ENCODE results near the gene PRR7. TPM values are rescaled to one million over a fixed set of nuclear protein-coding genes. Genes with fewer than 3 reads are reported as not detected.

PRR7 gene
- total RNA-seq, 1 donor from 2014 or later: 13.1 TPM

DNA sequence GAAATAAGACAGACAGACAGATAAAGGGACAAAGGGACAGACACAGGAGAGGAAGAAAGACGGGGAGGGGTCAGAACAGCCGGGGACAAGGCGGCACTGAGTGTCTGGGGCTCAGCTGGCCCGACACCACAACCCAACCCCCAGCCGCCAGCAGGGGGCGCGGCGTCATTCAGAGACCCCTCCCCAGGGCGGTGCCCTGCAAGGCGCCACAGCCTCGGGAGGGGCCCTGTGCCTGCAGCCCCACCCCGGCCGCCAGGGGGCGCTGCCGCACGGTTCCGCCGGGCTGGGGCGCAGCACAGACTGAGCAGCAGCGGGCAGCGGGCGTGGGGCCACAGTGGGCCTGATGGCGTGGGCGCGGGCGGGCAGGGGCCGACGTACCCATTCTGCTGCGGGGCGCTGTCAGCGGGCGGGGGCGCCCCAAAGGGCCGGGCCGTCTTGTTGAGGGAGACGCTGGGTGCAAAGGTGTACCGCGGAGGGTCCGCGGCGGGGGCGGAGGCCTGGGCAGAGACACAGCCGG, 44.9 kb downstream of the PRR7 start:
- H3K27ac Mint-ChIP-seq: no peak overlapping the region
- no peak overlapping the region for H3K4me3 Mint-ChIP-seq (ENCODE audit: low read depth)
- peaks cover 7% of the 10 kb centered on the region for H3K4me1 Mint-ChIP-seq (ENCODE audit: low read depth)
- DNase-seq (ENCODE audit: low spot score, unreplicated experiment): peak; percentile 60
- no peaks in the 10 kb centered on the region for H3K9me3 Mint-ChIP-seq (ENCODE audit: low read depth)
- TF ChIP-seq CTCF (IDR thresholded peaks at IDR 0.05; ENCODE audit: unreplicated experiment): peak; percentile 73
- H3K27me3 Mint-ChIP-seq: no peaks in the 10 kb centered on the region
- H3K36me3 Mint-ChIP-seq (ENCODE audit: insufficient read depth): peaks cover 18% of the 10 kb centered on the region

DNA sequence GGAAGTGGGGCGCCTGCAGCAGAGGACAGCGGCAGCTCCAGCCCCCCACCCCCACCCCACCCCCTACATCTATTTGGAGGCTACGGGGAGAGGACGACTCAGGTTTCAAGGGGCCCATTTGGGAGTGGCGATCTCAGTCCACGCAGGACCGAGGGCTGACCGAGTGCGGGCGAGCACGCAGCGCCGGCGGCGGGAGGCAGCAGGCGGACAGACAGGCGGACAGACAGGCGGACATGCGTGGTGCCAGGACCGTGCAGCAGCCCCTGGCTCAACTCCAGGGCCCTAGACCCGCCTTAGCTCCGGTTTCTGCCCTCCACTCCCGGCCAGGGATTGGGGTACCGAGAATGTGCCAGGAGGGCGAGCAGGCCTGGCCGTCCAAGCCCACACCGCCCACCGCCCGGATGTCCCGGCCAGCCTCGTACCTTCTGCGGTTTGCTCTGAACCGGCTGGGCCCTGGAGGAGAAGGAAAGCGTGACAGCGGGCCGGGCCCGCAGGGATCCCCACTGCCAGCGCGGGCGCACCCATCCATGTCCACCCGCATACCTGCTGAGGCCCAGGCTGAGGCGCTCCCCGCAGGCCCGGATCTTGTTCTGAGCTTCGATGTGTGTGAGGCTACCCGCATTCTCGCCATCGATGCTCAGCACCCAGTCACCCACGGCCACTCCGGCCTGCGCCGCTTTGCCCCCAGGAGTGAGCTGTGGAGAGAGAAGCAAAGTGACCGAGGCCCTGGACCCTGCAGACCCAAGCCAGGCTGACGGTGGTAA, 45.6 kb downstream of the PRR7 start:
- Mint-ChIP-seq H3K9me3 (ENCODE audit: low read depth) (no peaks in the 10 kb centered on the region), H3K4me3 (ENCODE audit: low read depth) (no peak overlapping the region), H3K4me1 (ENCODE audit: low read depth) (peaks cover 7% of the 10 kb centered on the region), H3K27me3 (no peaks in the 10 kb centered on the region), H3K27ac (peak overlapping the region; percentile 41), H3K36me3 (ENCODE audit: insufficient read depth) (peaks cover 16% of the 10 kb centered on the region)
- no peak for TF ChIP-seq CTCF (IDR thresholded peaks at IDR 0.05; ENCODE audit: unreplicated experiment)
- no peak for DNase-seq (ENCODE audit: low spot score, unreplicated experiment)

- peaks cover 8% of the 10 kb centered on the region for H3K4me1 Mint-ChIP-seq (ENCODE audit: low read depth)
- H3K4me3 Mint-ChIP-seq (ENCODE audit: low read depth): no peak overlapping the region
- no peak for TF ChIP-seq CTCF (IDR thresholded peaks at IDR 0.05; ENCODE audit: unreplicated experiment)
- H3K36me3 Mint-ChIP-seq (ENCODE audit: insufficient read depth): peaks cover 15% of the 10 kb centered on the region
- peak overlapping the region; percentile 41 for H3K27ac Mint-ChIP-seq
- H3K9me3 Mint-ChIP-seq (ENCODE audit: low read depth): no peaks in the 10 kb centered on the region
- peaks cover 2% of the 10 kb centered on the region for H3K27me3 Mint-ChIP-seq
- DNase-seq (ENCODE audit: low spot score, unreplicated experiment): no peak
Measured at GRCh38 chr5:177492841-177493240, 46.2 kb downstream of the PRR7 start.

DNA sequence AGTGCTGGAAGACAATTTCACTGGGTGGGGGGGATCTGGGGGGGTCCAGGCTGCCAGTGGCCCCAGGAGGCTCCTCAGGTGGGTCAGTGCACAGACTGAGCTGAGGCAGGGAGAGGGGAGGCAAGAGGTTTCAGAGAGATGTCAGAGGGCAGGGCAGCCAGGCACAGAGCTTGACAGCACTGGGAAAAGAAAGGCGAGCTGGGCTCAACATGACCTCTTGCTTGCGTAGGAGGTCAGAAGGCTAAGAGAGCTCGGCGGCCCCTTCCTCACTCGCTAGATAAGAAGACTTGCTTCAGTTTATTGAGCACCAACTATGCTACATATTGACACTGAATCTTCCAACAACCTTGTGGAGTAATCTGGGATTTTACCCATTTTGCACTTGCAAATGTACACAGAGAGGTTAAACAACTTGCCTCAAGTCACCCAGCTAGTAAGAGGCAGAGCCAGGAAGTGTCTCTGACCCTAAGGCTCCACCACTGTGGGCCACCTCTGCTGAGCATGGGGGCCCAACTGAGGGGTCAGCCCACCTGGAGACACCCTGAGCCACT, 47.3 kb downstream of the PRR7 start:
- Mint-ChIP-seq H3K27me3 (peaks cover 12% of the 10 kb centered on the region), H3K4me3 (ENCODE audit: low read depth) (no peak overlapping the region), H3K27ac (no peak overlapping the region), H3K36me3 (ENCODE audit: insufficient read depth) (peaks cover 10% of the 10 kb centered on the region), H3K4me1 (ENCODE audit: low read depth) (peaks cover 14% of the 10 kb centered on the region), H3K9me3 (ENCODE audit: low read depth) (no peaks in the 10 kb centered on the region)
- TF ChIP-seq CTCF (IDR thresholded peaks at IDR 0.05; ENCODE audit: unreplicated experiment): no peak
- DNase-seq (ENCODE audit: low spot score, unreplicated experiment): no peak

DNA sequence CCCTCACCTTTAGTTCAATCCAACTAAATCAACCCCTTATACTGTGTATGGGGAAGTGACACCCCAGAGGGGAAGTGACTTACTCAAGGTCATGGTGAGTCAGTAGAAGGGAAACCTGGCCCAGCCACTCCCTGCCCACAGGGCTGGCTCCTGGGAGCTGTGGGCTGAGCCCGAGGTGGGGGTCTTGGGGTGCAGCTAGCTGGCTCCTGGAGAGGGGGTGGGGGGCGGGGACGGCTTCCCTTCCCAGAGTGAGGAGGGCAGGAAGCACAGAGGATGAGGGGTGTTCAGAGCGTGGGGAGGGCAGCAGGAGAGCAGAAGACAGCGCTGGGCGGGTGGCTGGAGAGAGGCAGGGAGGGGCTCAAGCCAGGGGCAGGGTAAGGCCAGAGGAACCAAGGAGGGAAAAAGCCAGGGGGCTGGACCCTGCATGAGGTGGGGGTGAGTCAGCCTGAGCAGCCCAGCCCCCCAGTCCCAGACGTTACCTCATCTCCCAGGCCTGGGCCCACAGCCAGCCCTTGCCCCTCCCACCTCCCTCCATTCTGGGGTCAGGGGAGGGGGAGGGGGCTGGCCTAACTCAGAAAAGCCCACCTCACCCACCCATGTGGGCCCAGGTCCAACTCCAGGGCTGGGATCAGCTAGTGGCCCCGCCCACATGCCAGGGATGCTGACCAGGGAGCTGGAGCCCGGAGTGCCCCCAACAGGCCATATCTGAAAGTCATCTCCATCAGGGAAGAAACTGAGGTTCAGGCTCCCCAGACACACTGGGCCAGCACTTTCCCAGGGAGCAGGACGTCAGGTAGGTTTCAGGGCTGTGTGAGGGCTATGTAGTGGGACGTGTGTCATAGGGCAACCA, 48.0 kb downstream of the PRR7 start:
- H3K27me3 Mint-ChIP-seq: peaks cover 18% of the 10 kb centered on the region
- no peak overlapping the region for H3K27ac Mint-ChIP-seq
- no peak overlapping the region for H3K4me3 Mint-ChIP-seq (ENCODE audit: low read depth)
- no peak for DNase-seq (ENCODE audit: low spot score, unreplicated experiment)
- H3K9me3 Mint-ChIP-seq (ENCODE audit: low read depth): no peaks in the 10 kb centered on the region
- peaks cover 10% of the 10 kb centered on the region for H3K36me3 Mint-ChIP-seq (ENCODE audit: insufficient read depth)
- TF ChIP-seq CTCF (IDR thresholded peaks at IDR 0.05; ENCODE audit: unreplicated experiment): peak; percentile 18
- H3K4me1 Mint-ChIP-seq (ENCODE audit: low read depth): peaks cover 14% of the 10 kb centered on the region

All from progenitor cell of endocrine pancreas (in vitro differentiated cells).